Neural crest cell (in vitro differentiated cells): ENCODE results near the gene DDX50. TPM values are rescaled to one million over a fixed set of nuclear protein-coding genes. Genes with fewer than 3 reads are reported as not detected.
A peak's percentile ranks its signal among the peaks of the same experiment; 100 is the strongest.
"Not testable (repeated sequence)": the region's sequence is repeated elsewhere in the genome, so short reads cannot be mapped to it uniquely, and the experiment has no call there.

ENCODE experiments used
- DNase-seq: peaks from one replicate; pipeline ENCODE4 v3.0.0; 2021; ENCODE audit warnings: low read depth, mixed read lengths, low spot score
- H3K27ac Mint-ChIP-seq: one replicate; pipeline ENCODE4 v1.8.0; 2021; ENCODE audit warnings: mild to moderate bottlenecking, mixed read lengths; ENCODE audit not compliant: unreplicated experiment
- H3K27me3 Mint-ChIP-seq: 2 replicates; pipeline ENCODE4 v1.8.0; 2021; ENCODE audit warnings: low read depth, mild to moderate bottlenecking, mixed read lengths
- H3K36me3 Mint-ChIP-seq: 2 replicates; pipeline ENCODE4 v1.8.0; 2021; ENCODE audit warnings: low read depth, mild to moderate bottlenecking, mixed read lengths
- H3K4me1 Mint-ChIP-seq: 2 replicates; pipeline ENCODE4 v1.8.0; 2021; ENCODE audit warnings: mixed read lengths
- H3K4me3 Mint-ChIP-seq: one replicate; pipeline ENCODE4 v1.8.0; 2021; ENCODE audit warnings: mild to moderate bottlenecking, mixed read lengths
- H3K9me3 Mint-ChIP-seq: 2 replicates; pipeline ENCODE4 v1.8.0; 2021; ENCODE audit warnings: mixed read lengths
- long read RNA-seq: library from polyadenylated mRNA; unstranded; transcript quantifications from one replicate; pipeline ENCODE4 v2.0.0, GENCODE V29; 2020
- total RNA-seq: library from RNA; stranded (reverse); gene quantifications from 2 replicates; pipeline ENCODE4 v1.2.1, GENCODE V29; 2021
- TF ChIP-seq, protein P1 (sequence below): fragments of 200-600 bp; sonication (generic); conservative IDR thresholded peaks from 2 replicates; pipeline ENCODE4 v1.5.0; 2021; ENCODE audit warnings: antibody characterized with exemption, mild to moderate bottlenecking

The DDX50 gene, protein sequence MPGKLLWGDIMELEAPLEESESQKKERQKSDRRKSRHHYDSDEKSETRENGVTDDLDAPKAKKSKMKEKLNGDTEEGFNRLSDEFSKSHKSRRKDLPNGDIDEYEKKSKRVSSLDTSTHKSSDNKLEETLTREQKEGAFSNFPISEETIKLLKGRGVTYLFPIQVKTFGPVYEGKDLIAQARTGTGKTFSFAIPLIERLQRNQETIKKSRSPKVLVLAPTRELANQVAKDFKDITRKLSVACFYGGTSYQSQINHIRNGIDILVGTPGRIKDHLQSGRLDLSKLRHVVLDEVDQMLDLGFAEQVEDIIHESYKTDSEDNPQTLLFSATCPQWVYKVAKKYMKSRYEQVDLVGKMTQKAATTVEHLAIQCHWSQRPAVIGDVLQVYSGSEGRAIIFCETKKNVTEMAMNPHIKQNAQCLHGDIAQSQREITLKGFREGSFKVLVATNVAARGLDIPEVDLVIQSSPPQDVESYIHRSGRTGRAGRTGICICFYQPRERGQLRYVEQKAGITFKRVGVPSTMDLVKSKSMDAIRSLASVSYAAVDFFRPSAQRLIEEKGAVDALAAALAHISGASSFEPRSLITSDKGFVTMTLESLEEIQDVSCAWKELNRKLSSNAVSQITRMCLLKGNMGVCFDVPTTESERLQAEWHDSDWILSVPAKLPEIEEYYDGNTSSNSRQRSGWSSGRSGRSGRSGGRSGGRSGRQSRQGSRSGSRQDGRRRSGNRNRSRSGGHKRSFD
- total RNA-seq = 57.7 and 58.9 TPM in 2 replicates
- long read RNA-seq, transcript DDX50-201 (15 exons, 2,538 nt) = major isoform, 63 of 88 reads
- long read RNA-seq, partial matches to known transcripts = 11 of 88 reads
- long read RNA-seq, other reads (novel, unspliced or antisense) = 14 of 88 reads

- DNase-seq = peak; percentile 91
- TF ChIP-seq, protein P1, sequence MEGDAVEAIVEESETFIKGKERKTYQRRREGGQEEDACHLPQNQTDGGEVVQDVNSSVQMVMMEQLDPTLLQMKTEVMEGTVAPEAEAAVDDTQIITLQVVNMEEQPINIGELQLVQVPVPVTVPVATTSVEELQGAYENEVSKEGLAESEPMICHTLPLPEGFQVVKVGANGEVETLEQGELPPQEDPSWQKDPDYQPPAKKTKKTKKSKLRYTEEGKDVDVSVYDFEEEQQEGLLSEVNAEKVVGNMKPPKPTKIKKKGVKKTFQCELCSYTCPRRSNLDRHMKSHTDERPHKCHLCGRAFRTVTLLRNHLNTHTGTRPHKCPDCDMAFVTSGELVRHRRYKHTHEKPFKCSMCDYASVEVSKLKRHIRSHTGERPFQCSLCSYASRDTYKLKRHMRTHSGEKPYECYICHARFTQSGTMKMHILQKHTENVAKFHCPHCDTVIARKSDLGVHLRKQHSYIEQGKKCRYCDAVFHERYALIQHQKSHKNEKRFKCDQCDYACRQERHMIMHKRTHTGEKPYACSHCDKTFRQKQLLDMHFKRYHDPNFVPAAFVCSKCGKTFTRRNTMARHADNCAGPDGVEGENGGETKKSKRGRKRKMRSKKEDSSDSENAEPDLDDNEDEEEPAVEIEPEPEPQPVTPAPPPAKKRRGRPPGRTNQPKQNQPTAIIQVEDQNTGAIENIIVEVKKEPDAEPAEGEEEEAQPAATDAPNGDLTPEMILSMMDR = peak; percentile 41
- peak within 1 kb of the TSS; percentile 99 for H3K4me3 Mint-ChIP-seq
- H3K27me3 Mint-ChIP-seq = no peaks in the 10 kb centered on the region
- H3K4me1 Mint-ChIP-seq = peaks cover 52% of the 10 kb centered on the region
- H3K36me3 Mint-ChIP-seq = peaks cover 2% of the 10 kb centered on the region
- H3K9me3 Mint-ChIP-seq = no peaks in the 10 kb centered on the region
- peak within 1 kb of the TSS; percentile 99 for H3K27ac Mint-ChIP-seq
These were observed at the start of gene DDX50 for GRCh38 chr10:68901105-68901927. Gene DDX50, plus strand, starts transcription at chr10:68901315. Its CDS starts 70 bp downstream, at chr10:68901385.

- no peak for DNase-seq
- Mint-ChIP-seq H3K4me3 (no peak overlapping the region), H3K4me1 (no peaks in the 10 kb centered on the region), H3K27ac (no peak overlapping the region), H3K9me3 (peaks cover 12% of the 10 kb centered on the region), H3K36me3 (peaks cover 13% of the 10 kb centered on the region), H3K27me3 (no peaks in the 10 kb centered on the region)
- TF ChIP-seq, protein P1 = no peak
These were observed 44.8 kb upstream of the DDX50 start for GRCh38 chr10:68856352-68856751.

DNA sequence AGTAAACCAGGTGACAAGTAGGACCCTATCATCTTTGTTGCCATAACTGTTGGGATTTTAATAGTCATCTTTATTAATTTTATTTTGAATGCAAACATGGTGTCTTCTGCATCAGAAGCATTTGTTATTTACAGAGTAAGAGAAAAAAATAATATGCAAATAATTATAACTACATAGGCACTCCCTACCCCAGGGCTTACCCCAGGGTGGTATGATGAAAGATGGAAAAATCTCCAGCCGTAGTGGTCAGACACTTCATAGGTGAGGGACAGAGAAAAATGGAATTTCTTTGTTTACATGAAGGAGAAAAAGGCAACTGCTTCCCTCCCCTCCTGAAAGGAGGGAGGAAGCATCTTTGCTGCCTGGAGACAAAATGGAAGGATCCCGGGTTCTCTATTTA, 44.1 kb upstream of the DDX50 start:
- Mint-ChIP-seq H3K27ac (no peak overlapping the region), H3K4me1 (no peaks in the 10 kb centered on the region), H3K36me3 (peaks cover 18% of the 10 kb centered on the region), H3K27me3 (no peaks in the 10 kb centered on the region), H3K9me3 (peaks cover 13% of the 10 kb centered on the region), H3K4me3 (no peak overlapping the region)
- DNase-seq = no peak
- TF ChIP-seq, protein P1 = no peak

- no peak for DNase-seq
- H3K27ac Mint-ChIP-seq = no peak overlapping the region
- no peaks in the 10 kb centered on the region for H3K4me1 Mint-ChIP-seq
- H3K36me3 Mint-ChIP-seq = peaks cover 24% of the 10 kb centered on the region
- H3K4me3 Mint-ChIP-seq = no peak overlapping the region
- H3K27me3 Mint-ChIP-seq = no peaks in the 10 kb centered on the region
- peaks cover 19% of the 10 kb centered on the region for H3K9me3 Mint-ChIP-seq
- TF ChIP-seq, protein P1 = no peak
These were observed 39.9 kb upstream of the DDX50 start for GRCh38 chr10:68861253-68861652.

- H3K4me3 Mint-ChIP-seq = no peak overlapping the region
- no peak for DNase-seq
- TF ChIP-seq, protein P1 = no peak
- peaks cover 20% of the 10 kb centered on the region for H3K9me3 Mint-ChIP-seq
- peaks cover 23% of the 10 kb centered on the region for H3K36me3 Mint-ChIP-seq
- no peaks in the 10 kb centered on the region for H3K27me3 Mint-ChIP-seq
- H3K4me1 Mint-ChIP-seq = peaks cover 4% of the 10 kb centered on the region
- no peak overlapping the region for H3K27ac Mint-ChIP-seq
These were observed 36.5 kb upstream of the DDX50 start for GRCh38 chr10:68864611-68865010.

DNA sequence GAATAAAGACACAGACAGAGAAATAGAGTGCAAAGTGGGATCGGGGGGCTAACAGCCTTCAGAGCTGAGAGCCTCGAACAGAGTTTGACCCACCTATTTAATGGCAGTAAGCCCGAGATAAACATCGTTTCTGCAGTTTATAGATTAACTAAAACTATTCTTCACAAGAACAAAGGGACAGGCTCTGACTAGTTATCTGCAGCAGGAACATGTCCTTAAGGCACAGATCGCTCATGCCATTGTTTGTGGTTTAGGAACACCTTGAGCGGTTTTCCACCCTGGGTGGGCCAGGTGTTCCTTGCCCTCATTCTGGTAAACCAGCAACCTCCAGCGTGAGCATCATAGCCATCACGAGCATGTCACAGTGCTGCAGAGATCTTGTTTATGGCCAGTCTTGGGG, 32.9 kb upstream of the DDX50 start:
- peaks cover 23% of the 10 kb centered on the region for H3K4me1 Mint-ChIP-seq
- not testable (repeated sequence) for H3K27ac Mint-ChIP-seq

More for the DNA sequence above, 32.9 kb upstream of the DDX50 start:
- not testable (repeated sequence) for H3K27me3 Mint-ChIP-seq, H3K36me3 Mint-ChIP-seq, DNase-seq, H3K4me3 Mint-ChIP-seq, H3K9me3 Mint-ChIP-seq
